A549 treated with ZK216348 at 1 μM for 4 hours (cell line): Measurements from ENCODE around the gene CYP1A1. TPM values are rescaled to one million over a fixed set of nuclear protein-coding genes. Genes with fewer than 3 reads are reported as not detected.

Experiments used
- total RNA-seq: library from RNA; stranded (reverse); fragments of 200-300 nt; extraction: Qiagen RNA extraction; gene quantifications from 5 replicates; pipeline ENCODE4 v1.2.3, GENCODE V29; 2022; ENCODE audit warnings: low read depth

Gene CYP1A1, protein sequence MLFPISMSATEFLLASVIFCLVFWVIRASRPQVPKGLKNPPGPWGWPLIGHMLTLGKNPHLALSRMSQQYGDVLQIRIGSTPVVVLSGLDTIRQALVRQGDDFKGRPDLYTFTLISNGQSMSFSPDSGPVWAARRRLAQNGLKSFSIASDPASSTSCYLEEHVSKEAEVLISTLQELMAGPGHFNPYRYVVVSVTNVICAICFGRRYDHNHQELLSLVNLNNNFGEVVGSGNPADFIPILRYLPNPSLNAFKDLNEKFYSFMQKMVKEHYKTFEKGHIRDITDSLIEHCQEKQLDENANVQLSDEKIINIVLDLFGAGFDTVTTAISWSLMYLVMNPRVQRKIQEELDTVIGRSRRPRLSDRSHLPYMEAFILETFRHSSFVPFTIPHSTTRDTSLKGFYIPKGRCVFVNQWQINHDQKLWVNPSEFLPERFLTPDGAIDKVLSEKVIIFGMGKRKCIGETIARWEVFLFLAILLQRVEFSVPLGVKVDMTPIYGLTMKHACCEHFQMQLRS
- 1.4 to 2.1 TPM (median 1.8 TPM) in 5 replicates for total RNA-seq

DNA sequence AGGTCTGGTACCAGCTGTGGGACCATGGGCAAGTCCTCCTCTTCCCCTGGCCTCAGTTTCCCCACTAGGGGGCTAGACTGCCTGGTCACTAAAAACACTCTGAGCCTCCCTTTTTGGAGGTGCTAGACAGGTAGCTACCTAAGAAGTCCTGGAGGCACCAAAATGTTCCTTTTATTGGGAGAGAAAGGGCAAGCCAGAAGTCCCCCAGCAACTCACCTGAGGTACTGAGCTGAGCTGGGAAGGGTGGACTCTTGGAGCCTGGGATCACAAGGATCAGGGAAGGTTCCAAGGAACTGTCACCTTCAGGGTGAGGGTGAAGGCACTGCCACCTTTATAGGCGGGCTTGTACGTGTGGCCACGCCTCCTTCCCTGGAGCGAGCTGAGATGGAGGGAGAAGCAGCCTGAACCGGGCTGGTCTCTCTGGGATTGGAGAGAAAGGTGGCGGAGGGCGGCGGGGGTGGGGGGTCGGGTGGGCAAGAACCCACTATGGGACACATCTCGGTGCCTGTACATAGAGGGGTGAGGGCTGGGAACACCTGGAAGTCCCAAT, at the start of gene CYP1A1:
TSS of gene CYP1A1 (minus strand) at position 304 of the 550 bp plus-strand sequence. CDS start 2,431 bp downstream, outside the sequence.

DNA sequence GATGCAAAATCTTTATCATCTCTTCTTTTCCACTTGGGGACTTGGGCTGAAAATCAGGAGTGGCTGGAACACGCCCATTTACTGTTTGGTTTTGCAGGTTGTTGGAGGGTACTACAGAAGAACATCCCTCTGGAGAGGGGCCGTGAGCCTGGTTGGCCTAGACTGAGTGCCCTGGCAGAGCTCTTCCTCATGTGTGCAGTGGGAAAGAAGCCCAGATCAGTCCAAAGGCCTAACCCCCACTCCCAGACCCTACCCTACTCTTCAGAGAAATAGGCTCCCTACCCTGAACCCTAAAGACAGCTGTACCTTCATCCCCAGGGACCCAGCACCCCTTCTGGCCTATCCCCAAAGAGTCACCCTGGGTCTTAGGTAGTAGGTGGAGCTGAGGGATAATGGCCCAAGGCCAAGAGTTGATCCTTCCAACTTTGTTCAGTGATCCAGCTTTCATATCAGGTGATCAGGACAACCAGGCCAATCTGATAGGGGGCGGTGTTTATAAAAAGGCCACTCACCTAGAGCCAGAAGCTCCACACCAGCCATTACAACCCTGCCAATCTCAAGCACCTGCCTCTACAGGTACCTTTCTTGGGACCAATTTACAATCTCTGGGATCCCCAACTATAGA, 23.1 kb upstream of the CYP1A1 start, which contains the start of gene CYP1A2:
TSS of gene CYP1A2 (plus strand) at position 524 of the 625 bp plus-strand sequence. CDS start 894 bp downstream, outside the sequence.

DNA sequence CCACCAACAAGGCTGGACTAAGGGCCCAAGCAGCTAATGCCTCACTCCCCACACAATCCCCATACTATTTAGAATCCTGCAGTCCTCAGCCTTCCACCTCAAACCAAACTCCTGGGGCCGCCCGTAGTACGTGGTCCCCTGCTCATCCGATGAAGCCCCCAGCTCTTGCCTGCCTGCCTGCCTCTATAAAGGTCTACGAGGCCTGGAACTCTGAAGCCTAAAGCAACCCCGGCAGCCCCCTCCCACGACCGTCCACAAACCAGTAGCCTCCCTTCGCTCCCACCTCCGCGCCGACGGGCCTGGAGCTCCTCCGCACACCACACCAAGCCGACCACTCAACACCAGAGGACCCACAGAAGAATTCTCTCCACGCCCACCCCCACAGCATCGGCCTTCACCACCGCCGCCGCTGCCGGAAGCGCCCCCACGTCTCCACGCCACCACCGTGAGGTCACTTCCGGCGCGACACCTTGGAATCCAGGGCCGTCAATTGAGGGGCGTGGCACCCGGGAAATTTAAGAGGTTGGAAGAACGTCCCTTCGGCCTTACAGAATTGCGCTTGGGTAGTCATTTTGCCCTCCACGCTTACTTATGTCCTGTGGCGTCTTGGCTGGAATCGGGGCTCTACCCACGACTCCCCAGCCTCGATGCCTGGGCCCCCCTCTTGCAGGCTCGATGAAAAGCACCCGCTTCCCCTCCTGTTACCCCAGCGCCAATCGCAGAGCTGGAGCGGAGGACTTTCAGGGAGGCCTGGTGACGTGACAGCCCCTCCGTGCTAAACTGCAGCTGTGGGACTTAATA, 29.5 kb downstream of the CYP1A1 start, which contains the start of gene EDC3:
TSS of gene EDC3 (minus strand) at position 428 of the 801 bp plus-strand sequence. CDS start 20,900 bp downstream, outside the sequence.

Other genes starting within 250 kb of the CYP1A1 start
- gene ARID3B, start 184.3 kb downstream of the CYP1A1 start, total RNA-seq = 3.2 to 4.5 TPM (median 3.8 TPM) in 5 replicates
- gene CLK3, start 109.7 kb downstream of the CYP1A1 start, total RNA-seq = 35.2 to 40.6 TPM (median 36.7 TPM) in 5 replicates
- 17.9 to 22.5 TPM (median 20.1 TPM) in 5 replicates for gene EDC3, start 29.5 kb downstream of the CYP1A1 start, total RNA-seq
- not detected in 5 replicates for gene CYP1A2, start 23.3 kb upstream of the CYP1A1 start, total RNA-seq
- 47.1 to 73.2 TPM (median 65.0 TPM) in 5 replicates for gene CSK, start 56.6 kb upstream of the CYP1A1 start, total RNA-seq
- not detected in 5 replicates for gene LMAN1L, start 87.3 kb upstream of the CYP1A1 start, total RNA-seq
- gene CPLX3, start 101.1 kb upstream of the CYP1A1 start, total RNA-seq = 0.07 TPM in 1 of 5 replicates, not detected in the others
- 22.1 to 39.8 TPM (median 34.1 TPM) in 5 replicates for gene ULK3, start 117.6 kb upstream of the CYP1A1 start, total RNA-seq
- 48.5 to 73.4 TPM (median 68.1 TPM) in 5 replicates for gene SCAMP2, start 147.8 kb upstream of the CYP1A1 start, total RNA-seq
- 28.1 to 34.6 TPM (median 31.0 TPM) in 5 replicates for gene MPI, start 164.5 kb upstream of the CYP1A1 start, total RNA-seq
- gene FAM219B, start 181.3 kb upstream of the CYP1A1 start, total RNA-seq = 30.5 to 42.8 TPM (median 38.0 TPM) in 5 replicates
- 535 to 602 TPM (median 542 TPM) in 5 replicates for gene COX5A, start 212.5 kb upstream of the CYP1A1 start, total RNA-seq
- gene RPP25, start 231.2 kb upstream of the CYP1A1 start, total RNA-seq = 20.2 to 29.5 TPM (median 28.6 TPM) in 5 replicates